AG10803 (cell line): Measurements from ENCODE around the gene COL18A1.
"Not testable (repeated sequence)": the region's sequence is repeated elsewhere in the genome, so short reads cannot be mapped to it uniquely, and the experiment has no call there.

Experiments
- DNase-seq: peaks from one replicate; pipeline ENCODE4 v3.0.0; 2010; ENCODE audit warnings: low read depth
- H3K4me3 ChIP-seq: 2 replicates; pipeline ENCODE4 v1.5.1; 2011; ENCODE audit warnings: mild to moderate bottlenecking, low read length, control low read depth
- CTCF ChIP-seq: conservative IDR thresholded peaks from 2 replicates; pipeline ENCODE4 v1.5.1; 2011; ENCODE audit warnings: mild to moderate bottlenecking, low read length, control low read depth, inconsistent platforms

COL18A1 gene

GRCh38 chr21:45358711-45359310 lies 46.2 kb upstream of the COL18A1 start:
- no peak for TF ChIP-seq CTCF
- no peak for DNase-seq
- H3K4me3 ChIP-seq: no peak overlapping the region

GRCh38 chr21:45359451-45360217 lies 45.3 kb upstream of the COL18A1 start:
- no peak overlapping the region for H3K4me3 ChIP-seq
- TF ChIP-seq CTCF: no peak

GRCh38 chr21:45361033-45361997 lies 43.6 kb upstream of the COL18A1 start:
- DNase-seq: peak; percentile 20
- no peak overlapping the region for H3K4me3 ChIP-seq
- no peak for TF ChIP-seq CTCF

More at GRCh38 chr21:45359451-45360217, 45.3 kb upstream of the COL18A1 start:
- no peak for DNase-seq

- DNase-seq: no peak
- no peak for TF ChIP-seq CTCF
- no peak overlapping the region for H3K4me3 ChIP-seq
Measured at GRCh38 chr21:45362077-45362747, 42.8 kb upstream of the COL18A1 start.

GRCh38 chr21:45362748-45363145 lies 42.2 kb upstream of the COL18A1 start:
- no peak overlapping the region for H3K4me3 ChIP-seq
- DNase-seq: no peak
- no peak for TF ChIP-seq CTCF

GRCh38 chr21:45363272-45363671 lies 41.7 kb upstream of the COL18A1 start:
- not testable (repeated sequence) for H3K4me3 ChIP-seq, DNase-seq
